Measurements from ENCODE around the gene FAM25G. TPM values are rescaled to one million over a fixed set of nuclear protein-coding genes. Genes with fewer than 3 reads are reported as not detected.

FAM25G gene
- total RNA-seq, 1 donor from 2014 or later: not detected

- Mint-ChIP-seq H3K4me1 (ENCODE audit: unreplicated experiment) (no peaks in the 10 kb centered on the region), H3K36me3 (no peaks in the 10 kb centered on the region), H3K27ac (no peak overlapping the region), H3K9me3 (peaks cover 5% of the 10 kb centered on the region), H3K27me3 (peaks cover 16% of the 10 kb centered on the region), H3K4me3 (no peak overlapping the region)
- TF ChIP-seq, protein P1, sequence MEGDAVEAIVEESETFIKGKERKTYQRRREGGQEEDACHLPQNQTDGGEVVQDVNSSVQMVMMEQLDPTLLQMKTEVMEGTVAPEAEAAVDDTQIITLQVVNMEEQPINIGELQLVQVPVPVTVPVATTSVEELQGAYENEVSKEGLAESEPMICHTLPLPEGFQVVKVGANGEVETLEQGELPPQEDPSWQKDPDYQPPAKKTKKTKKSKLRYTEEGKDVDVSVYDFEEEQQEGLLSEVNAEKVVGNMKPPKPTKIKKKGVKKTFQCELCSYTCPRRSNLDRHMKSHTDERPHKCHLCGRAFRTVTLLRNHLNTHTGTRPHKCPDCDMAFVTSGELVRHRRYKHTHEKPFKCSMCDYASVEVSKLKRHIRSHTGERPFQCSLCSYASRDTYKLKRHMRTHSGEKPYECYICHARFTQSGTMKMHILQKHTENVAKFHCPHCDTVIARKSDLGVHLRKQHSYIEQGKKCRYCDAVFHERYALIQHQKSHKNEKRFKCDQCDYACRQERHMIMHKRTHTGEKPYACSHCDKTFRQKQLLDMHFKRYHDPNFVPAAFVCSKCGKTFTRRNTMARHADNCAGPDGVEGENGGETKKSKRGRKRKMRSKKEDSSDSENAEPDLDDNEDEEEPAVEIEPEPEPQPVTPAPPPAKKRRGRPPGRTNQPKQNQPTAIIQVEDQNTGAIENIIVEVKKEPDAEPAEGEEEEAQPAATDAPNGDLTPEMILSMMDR (conservative IDR thresholded peaks at IDR 0.05): no peak
- no peak for DNase-seq (ENCODE audit: extremely low spot score, unreplicated experiment)
These were observed 51.3 kb downstream of the FAM25G start for GRCh38 chr10:47440207-47440606.

- no peak overlapping the region for H3K4me3 Mint-ChIP-seq
- no peak for DNase-seq (ENCODE audit: extremely low spot score, unreplicated experiment)
- TF ChIP-seq, protein P1 (conservative IDR thresholded peaks at IDR 0.05): peak; percentile 68
These were observed 52.5 kb downstream of the FAM25G start for GRCh38 chr10:47438857-47439474.

More at GRCh38 chr10:47438857-47439474, 52.5 kb downstream of the FAM25G start:
- Mint-ChIP-seq H3K9me3 (peaks cover 3% of the 10 kb centered on the region), H3K27me3 (peaks cover 20% of the 10 kb centered on the region), H3K4me1 (ENCODE audit: unreplicated experiment) (no peaks in the 10 kb centered on the region), H3K27ac (no peak overlapping the region), H3K36me3 (no peaks in the 10 kb centered on the region)

Other genes starting within 250 kb of the FAM25G start
- gene GDF10, start 191.5 kb downstream of the FAM25G start, total RNA-seq (ENCODE audit: low replicate concordance): 0.57 and 46.8 TPM in 2 replicates
- not detected in 2 replicates for gene GDF2, start 169.2 kb downstream of the FAM25G start, total RNA-seq (ENCODE audit: low replicate concordance)
- not detected in 2 replicates for gene RBP3, start 143.3 kb downstream of the FAM25G start, total RNA-seq (ENCODE audit: low replicate concordance)
- gene ZNF488, start 107.4 kb downstream of the FAM25G start, total RNA-seq (ENCODE audit: low replicate concordance): 4.0 and 4.9 TPM in 2 replicates
- gene ANXA8, start 7.6 kb downstream of the FAM25G start, total RNA-seq (ENCODE audit: low replicate concordance): 0.94 and 2.0 TPM in 2 replicates
- gene AGAP9, start 31.9 kb upstream of the FAM25G start, total RNA-seq (ENCODE audit: low replicate concordance): 8.4 and 14.2 TPM in 2 replicates